GM19099 (cell line): Measurements from ENCODE around the gene CFAP73.

Experiments used
- POLR2A ChIP-seq: IDR thresholded peaks from 3 replicates; pipeline ENCODE4 v1.6.1; 2011; ENCODE audit warnings: low read depth; ENCODE audit not compliant: insufficient read length; ENCODE audit errors: extremely low read depth

The CFAP73 gene

DNA sequence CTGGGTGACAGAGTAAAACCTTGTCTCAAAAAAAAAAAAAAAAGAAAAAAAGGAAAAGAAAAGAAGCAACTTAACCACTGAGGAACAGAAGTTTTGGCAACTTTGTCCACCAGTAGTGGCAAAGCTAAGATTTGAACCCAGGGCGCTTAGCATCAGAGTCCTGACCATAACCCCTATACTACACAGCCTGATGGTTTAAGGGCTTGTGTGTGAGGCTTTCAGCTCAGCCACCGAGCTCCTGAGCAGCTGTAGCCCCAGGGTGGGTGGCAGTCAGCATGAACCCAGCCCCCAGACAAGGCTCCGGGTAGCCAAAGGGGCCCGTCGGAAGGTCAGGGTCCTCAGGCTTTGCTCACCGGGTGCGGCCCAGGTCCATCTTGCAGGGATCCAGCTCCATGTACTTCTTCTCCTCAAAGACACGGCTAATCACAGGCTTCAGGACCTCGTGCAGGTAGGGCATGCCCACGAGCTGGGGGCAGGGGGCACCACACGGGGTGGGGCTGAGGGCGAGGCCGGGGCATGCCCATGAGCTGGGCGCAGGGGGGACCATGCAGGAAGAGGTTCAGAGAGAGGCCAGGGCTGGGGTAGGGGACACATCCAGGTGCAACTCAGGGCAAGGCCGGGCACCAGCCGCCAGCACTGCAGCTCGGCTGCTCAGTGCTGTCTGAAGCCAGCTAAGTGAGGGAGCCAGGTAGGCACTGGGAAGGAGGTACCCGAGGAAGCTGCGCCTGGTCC, 34.9 kb upstream of the CFAP73 start:
- no peak for TF ChIP-seq POLR2A

DNA sequence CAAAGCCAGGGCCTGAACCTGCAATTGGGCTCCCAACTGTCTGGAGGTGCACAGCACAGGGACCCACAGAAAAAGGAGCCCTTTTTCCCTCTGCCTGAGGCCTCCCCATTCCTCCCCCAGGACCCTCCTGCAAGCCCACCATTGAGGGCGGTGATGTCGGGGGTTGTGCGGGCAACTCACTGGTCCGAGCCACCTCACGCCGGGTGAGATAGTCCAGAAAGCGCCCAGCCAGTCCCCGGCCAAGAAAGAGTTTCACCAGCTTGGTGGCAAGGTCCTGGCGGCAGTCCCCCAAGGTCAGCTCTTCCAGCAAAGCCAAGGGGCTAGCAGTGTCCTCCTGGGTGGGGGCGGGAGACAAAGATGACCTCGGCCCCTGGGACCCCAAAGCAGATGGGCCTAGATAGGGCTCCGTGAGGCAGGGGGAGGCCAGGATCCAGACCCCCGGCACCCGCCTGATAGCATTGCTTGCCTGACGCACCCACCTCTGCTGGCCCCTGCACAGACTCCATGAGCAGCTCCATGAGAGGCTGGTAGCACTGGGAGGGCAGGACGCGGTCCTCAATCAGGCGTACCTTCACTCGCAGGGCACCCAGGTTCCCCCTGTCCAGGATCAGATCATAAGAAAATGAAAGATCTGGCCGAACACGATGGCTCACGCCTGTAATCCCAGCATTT, 33.9 kb upstream of the CFAP73 start:
- no peak for TF ChIP-seq POLR2A

DNA sequence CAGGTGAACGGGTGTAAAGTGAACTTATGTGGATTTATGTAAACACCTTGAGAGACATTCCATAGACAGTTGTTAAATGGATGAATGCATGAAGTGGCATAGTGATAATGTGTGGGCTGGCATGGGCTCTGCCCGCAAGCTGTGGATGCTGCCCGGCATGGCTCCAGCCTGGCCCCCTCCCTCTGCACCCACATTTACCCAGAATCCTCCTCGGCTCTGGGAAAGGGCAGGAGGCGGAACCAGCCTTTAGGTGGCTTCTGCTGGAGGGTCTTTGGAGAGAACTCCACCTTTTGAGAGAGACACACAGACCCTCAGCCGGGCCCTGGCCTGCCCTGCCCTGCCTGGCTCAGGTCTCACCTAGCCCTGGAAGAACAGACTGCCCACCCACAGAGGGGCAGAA, 32.6 kb upstream of the CFAP73 start:
- no peak for TF ChIP-seq POLR2A

- no peak for TF ChIP-seq POLR2A
These were observed 31.4 kb upstream of the CFAP73 start for GRCh38 chr12:113118142-113118541.

GRCh38 chr12:113119980-113120669, 29.4 kb upstream of the CFAP73 start:
- TF ChIP-seq POLR2A, result no peak

DNA sequence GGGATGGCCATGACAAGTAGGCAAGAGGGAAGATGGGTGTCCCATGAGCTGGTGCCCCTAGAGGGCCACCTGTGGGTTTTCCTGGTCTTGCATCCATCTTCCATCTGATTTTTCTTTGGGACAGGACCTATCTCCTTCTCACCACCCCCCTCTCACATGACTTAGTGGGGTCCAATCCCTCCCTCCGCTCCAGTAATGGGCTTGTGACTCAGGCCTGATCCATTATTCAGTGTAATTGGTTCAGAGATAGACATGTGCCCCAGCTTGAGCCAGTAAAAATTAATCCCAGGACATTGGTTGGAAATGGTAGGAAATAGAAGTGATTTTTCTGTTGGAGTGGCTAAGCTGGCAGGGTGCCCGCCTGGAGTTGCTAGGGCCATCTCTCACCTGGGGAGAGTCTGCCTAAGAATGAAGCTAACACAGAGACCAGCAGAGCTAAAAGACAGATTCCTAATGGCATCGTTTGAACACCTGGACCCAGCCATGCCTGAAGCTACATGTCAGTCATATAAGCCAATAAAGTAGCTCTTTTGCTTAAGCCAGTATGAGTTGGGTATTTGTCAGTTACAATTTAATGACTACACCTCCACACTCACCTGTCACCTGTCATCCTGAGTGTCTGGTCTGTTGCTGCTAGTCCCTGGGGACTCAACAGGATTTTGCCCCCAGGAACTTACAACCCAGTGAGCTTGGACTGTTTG, 28.7 kb upstream of the CFAP73 start:
- no peak for TF ChIP-seq POLR2A

- TF ChIP-seq POLR2A, result no peak
These were observed 21.7 kb upstream of the CFAP73 start for GRCh38 chr12:113127791-113128199.

- TF ChIP-seq POLR2A, result no peak
These were observed 20.5 kb upstream of the CFAP73 start for GRCh38 chr12:113128802-113129663.

GRCh38 chr12:113129664-113130456, 19.7 kb upstream of the CFAP73 start:
- TF ChIP-seq POLR2A, result no peak

DNA sequence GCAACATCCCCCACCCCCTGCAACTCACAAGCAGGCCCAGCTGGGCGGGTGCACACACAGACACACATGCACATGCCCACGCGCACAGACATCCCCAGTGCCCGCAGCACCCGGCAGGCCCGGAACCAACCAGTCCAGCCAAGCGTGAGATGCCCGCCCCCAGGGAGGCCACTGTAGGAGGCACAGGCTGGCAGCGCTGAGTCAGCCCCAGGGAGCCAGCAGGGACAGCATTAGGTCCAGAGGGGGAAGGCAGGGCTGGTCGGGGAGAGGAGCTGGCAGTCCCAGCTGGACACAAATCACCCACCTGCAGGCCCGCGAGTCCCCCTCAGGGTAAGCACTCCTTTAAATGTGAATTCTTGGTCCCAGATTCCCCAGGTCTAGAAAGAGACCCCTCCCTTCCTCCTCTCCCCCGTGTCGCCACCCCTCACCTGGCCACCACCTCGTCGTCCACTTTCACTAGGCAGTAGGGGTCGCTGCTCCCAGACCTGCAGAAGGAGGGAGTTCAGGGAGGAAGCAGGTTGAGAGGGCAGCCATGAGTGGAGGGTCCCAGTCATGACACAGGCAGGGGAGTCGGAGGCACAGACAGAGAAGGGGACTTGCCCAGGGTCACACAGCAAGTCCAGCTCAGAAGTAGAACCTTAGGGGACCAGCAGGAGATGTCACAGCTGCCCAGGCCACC, 18.9 kb upstream of the CFAP73 start:
- TF ChIP-seq POLR2A, result no peak

DNA sequence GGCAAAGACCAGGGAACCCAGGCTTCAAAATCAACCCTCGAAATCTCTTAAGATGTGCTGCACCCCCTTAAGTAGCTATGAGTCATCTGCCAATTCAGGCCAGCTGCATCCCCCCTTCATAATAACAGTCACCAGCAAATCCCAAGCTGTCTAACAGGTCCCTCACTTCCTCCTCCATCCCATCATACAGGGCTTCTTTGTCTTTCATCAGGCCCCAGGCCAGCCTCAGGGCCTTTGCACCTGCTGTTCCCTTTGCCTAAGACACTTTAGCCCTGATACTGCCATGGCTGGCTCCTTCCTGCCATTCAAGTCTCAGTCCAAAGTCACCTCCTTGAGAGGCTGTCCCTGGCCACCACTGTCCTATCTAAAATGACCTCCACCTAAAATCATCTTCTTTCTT, 18.0 kb upstream of the CFAP73 start:
- TF ChIP-seq POLR2A, result no peak

DNA sequence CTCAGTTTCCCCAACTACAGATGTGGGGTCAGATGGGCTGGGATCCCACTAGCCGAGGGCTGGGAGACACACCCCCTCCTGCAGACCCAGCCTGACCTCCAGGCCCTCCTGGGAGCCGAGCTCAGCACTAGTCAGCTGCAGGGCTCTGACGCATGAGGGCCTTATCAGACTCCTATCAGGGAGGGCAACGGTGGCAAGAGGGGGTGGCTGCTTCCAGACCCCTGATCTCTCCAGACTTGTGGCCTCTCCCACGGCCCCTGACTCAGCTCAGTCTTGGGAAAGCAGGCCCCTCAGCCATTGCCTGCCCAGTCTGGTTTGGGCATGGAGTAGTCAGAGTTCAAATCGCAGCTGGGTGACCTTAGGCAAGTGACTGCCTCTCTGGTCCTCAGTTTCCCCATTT, 16.5 kb upstream of the CFAP73 start:
- no peak for TF ChIP-seq POLR2A

- no peak for TF ChIP-seq POLR2A
These were observed 15.9 kb upstream of the CFAP73 start for GRCh38 chr12:113133666-113134065.
